Activated T-cell treated with anti-CD3 and anti-CD28 coated beads for 4 hours (primary cell): Measurements from ENCODE around the gene SMYD3.

Source experiments
- DNase-seq: peaks from one replicate; pipeline ENCODE4 v3.0.0-alpha.2; 2020

Gene SMYD3

GRCh38 chr1:245814651-245815050 lies 692.4 kb downstream of the SMYD3 start:
- DNase-seq: no peak

- no peak for DNase-seq
These were observed 694.8 kb downstream of the SMYD3 start for GRCh38 chr1:245812278-245812677.

- no peak for DNase-seq
These were observed 696.2 kb downstream of the SMYD3 start for GRCh38 chr1:245810789-245811337.

- no peak for DNase-seq
These were observed 696.8 kb downstream of the SMYD3 start for GRCh38 chr1:245810181-245810769.

- DNase-seq: no peak
These were observed 697.7 kb downstream of the SMYD3 start for GRCh38 chr1:245809361-245809760.

GRCh38 chr1:245807954-245808719 lies 698.9 kb downstream of the SMYD3 start:
- DNase-seq: no peak

GRCh38 chr1:245807306-245807705 lies 699.8 kb downstream of the SMYD3 start:
- DNase-seq: no peak

- DNase-seq: no peak
These were observed 701.5 kb downstream of the SMYD3 start for GRCh38 chr1:245805532-245805931.

- DNase-seq: no peak
These were observed 702.4 kb downstream of the SMYD3 start for GRCh38 chr1:245804696-245805095.

GRCh38 chr1:245803666-245804037 lies 703.4 kb downstream of the SMYD3 start:
- no peak for DNase-seq

GRCh38 chr1:245802941-245803665 lies 704.0 kb downstream of the SMYD3 start:
- no peak for DNase-seq

GRCh38 chr1:245800901-245801605 lies 706.0 kb downstream of the SMYD3 start:
- no peak for DNase-seq

- no peak for DNase-seq
These were observed 708.7 kb downstream of the SMYD3 start for GRCh38 chr1:245798349-245798711.

- DNase-seq: no peak
These were observed 709.3 kb downstream of the SMYD3 start for GRCh38 chr1:245797592-245798348.

- DNase-seq: no peak
These were observed 715.4 kb downstream of the SMYD3 start for GRCh38 chr1:245791410-245792312.

- no peak for DNase-seq
These were observed 716.6 kb downstream of the SMYD3 start for GRCh38 chr1:245790441-245790840.

GRCh38 chr1:245788886-245789285 lies 718.2 kb downstream of the SMYD3 start:
- no peak for DNase-seq

- DNase-seq: no peak
These were observed 718.8 kb downstream of the SMYD3 start for GRCh38 chr1:245788269-245788668.

GRCh38 chr1:245786948-245787347 lies 720.1 kb downstream of the SMYD3 start:
- no peak for DNase-seq

- no peak for DNase-seq
These were observed 727.0 kb downstream of the SMYD3 start for GRCh38 chr1:245779797-245780755.
